Ecto neural progenitor cell (in vitro differentiated cells): ENCODE results near the gene CADM3.

ENCODE experiments used
- DNase-seq: peaks from one replicate; pipeline ENCODE4 v3.0.0-alpha.2; 2018; ENCODE audit warnings: low spot score

Gene CADM3

DNA sequence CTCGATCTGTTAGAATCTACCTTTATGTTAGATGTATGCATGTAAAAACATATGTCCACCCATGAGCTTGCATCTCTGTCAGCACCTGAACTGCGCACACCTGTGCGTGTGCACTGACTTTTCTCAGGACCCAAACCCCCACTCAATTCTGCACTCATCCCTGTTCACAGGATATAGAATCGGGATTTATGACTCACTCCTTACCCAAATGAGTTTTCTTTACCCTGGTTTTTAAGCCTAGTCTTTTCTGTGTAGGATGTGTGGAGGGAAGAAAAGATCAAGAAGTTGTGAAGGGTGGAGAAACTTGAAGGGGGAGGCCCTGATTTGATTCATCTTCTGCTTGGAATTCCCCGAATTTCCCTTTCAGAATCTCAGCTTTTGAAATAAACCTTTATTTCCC, 35.7 kb downstream of the CADM3 start:
- no peak for DNase-seq

DNA sequence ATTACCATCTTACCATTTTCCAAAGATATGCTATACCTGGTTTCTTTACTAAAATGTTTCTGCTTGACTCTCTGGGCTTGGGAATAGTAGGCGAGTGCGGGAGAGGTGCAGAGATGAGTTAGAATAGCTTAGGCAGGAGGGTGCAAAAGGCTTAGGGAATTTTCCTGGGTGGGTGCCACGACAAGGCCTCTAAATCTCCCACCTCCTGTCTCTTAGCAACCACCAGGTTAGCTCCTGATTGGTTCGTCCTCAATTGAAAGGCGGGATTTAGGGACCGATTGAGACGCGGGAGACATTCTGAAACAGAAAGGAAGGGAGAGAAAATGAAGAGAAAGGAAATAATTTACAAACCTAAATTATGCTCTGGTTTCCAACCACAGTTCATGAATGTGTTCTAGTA, 36.4 kb downstream of the CADM3 start:
- DNase-seq, result no peak

DNA sequence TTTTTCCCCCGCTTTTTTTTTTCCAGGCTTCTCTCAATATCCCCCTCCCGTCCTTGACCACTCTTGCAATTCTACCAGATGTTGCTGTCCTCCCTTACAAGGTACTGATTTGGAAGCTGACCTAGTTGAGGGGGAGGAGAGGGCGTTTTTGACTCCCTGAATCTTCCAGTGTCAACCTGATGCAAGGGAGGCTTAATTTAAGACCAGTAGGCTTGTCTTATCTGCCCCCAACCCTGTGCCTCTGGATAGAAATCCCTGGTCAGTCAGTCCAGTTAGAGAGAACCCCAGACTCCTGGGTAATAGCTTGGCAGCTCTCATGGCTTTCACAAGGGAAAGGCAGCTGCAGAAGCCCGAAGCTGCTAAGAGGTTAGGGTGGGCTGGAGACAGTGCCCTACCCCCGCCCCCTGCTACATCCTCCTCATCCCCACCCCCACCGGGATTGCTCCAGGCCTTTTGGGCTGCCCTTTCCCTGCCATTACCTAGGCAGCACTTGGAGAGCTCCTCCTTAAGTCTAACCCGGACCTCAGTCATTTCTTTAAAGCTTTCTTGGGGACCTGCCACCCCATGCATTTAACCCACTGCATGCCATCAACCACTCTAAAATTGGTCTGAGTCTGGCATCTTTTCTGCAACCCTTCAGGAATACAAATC, 36.9 kb downstream of the CADM3 start:
- no peak for DNase-seq

DNA sequence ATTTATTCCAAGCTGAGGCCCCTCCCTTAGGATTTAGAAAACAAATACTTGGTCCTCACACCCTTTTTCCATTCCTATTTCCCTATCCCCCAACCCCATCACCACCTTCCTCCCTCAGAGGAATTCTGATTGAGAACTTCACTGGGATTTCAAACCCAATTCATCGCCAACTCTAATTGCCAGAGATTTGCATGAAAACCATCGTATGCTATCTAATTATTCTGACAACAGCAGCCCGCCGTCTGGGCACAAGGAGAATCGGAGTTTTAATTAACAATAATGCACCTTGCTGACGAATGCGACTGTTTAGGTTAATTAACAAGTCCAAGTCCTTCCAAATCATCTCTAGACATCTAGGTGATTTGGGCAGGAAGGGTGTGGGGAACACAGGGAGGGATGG, 37.6 kb downstream of the CADM3 start:
- no peak for DNase-seq

DNA sequence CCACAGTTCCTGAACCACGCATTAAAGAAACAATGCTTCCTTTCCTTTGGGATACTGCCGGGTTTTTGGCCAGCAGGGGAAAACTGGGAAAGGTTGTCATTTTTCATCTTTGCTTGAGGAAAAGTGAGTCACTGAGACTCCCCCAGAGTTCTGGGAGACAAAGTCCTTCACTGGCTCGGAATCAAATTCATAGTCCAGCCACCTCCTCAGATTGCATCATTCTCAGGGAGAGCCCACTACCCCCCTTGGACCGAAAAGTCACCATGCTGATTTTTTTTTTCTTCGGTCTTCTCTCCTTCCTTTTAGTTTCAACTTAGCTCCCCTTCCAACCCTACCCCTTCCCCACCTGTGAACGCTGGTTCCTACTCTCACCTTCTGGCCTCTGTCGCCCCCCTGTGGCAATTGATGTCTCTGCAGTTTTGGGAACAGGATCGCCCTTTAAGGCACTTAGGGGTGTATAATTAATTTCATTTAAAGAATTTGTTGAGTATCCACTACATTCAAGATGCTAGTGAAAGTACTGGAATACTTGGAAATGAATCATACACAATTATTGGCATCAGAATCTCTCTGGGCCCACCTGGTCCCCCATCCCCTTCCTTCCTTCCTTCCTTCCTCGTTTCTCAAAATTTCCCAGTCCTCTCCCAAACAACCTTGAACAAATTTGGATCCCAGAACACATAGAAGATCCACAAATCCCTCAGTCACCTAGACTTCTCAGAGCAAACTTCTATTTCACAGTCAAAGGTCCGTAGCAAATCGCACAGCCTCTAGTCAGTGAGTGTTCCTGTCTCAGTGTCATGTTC, 40.1 kb downstream of the CADM3 start:
- DNase-seq, result peak; percentile 66

DNA sequence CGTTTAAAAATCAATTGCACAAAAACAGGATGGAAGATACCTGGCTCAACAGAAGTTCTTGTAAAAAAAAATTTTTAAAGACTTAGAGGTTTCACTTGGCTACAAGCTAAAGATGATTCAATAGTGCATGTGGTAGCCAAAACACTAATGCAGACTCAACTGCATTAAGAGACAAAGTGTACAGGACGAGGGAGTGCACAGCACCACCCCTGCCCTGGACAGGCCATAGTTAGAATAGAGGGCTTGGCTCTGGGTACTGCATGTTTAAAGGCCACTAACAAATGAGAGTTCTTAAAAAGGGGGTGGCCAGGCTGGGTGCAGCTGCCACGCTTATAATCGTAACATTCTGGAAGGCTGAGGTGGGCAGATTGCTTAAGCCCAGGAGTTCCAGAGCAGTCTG, 41.2 kb downstream of the CADM3 start:
- no peak for DNase-seq

DNA sequence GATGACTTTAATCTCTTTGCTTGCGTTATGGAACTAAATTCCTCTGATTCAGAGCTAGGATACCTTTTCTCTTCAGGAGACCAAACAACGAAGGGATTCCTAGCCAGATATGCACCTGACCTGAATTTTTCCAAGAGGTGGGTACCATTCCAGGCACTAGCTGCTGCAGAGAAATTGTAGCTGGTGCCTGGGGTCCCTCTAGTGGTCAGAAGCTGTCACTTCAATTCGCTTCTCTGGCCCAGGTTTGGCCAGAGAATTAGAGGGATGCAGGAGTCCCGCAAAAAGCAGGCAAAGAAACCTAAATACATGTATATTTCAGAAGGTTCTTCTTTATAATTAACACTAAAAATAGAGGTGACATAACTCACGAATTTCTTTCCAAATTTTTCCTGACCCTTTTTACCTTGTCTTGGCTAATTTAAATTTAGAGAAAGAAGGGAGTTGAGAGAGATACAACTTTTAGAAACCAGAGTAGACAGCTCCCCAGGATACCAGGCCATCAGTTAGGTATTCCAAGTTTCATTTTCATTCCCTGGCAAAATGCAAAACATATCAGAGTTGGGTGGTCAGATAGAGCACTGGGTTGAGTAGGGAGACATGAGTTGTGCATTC, 42.8 kb downstream of the CADM3 start:
- no peak for DNase-seq

DNA sequence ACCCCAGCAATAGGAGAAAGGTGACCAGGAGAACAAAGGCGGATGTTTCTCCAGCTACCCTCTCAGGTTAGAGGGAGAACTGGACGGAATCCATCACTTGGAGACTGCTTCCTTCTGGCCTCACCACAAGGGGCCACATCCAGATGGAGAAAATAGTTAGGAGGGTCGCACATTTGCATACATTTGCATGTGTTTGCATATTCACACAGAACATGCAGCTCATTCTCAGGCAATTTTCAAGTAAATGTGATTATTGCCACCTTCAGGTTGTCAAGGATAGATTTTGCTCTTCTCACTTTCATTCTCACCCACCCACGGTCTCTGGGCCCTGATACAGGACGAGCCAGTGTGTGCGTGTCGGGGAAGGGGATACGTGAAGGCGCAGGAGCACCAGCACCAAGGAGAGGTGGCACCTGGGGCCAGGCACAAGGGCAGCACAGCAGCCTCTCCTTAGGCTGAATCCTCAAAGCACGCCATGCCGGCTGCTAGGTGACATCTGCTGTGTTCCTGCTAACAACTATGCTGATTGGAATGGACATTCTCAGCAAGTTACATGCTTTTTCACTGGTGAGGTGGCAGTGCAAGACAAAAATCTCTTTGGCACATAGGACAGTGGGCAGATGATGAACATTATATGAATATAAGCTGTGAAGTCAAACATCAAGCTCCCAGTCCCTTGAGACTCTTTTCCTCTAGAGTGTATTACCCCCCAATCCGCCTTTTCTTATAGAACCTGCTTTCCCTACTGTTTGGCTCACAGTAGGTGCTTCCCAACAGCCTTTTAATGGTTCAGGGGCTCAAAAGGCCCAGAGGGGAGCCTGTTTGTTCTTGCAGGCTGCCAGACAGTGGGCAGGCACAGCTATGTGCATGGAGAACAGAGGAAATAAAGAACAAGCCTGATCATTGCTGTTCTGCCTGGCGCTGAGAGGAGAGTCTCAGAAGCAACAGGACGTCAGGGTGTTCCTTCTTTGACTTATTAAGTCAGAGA, 47.5 kb downstream of the CADM3 start:
- DNase-seq, result no peak

DNA sequence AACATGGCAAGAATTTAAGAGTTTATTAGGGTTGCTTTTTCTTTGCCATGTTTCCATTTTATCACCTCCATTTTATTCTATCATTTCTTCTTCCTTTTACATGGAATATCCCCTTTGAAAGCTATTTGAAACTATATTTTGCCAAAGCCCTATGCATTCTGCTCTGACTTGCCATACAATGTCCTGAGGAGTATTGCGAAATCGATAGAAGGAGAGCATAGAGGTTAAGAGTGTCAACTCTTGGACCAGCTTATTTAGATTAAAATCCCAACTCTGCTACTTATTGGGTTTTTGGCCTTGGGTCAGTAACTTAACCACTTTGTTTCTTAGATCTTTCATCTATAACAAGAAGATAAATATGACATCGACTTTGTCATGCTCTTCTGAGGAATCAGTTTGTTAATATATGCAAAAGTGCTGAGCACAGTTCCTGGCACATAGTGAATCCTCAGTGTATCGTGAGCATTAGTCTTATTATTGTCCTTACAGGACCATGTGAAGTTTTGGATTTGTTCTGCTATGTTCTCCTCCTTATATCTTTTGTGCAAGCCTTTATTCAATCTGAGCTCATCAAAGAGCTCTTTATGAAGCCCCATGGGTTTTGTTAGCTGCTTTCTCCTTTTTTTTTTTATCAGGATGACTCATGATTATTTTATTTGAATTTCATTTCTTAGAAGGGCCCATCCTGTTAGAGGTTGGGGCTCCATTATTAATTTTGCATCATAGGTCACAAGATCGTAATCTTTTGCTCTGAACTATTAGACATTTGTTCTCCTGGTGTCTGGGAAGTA, 50.9 kb downstream of the CADM3 start:
- DNase-seq, result no peak

DNA sequence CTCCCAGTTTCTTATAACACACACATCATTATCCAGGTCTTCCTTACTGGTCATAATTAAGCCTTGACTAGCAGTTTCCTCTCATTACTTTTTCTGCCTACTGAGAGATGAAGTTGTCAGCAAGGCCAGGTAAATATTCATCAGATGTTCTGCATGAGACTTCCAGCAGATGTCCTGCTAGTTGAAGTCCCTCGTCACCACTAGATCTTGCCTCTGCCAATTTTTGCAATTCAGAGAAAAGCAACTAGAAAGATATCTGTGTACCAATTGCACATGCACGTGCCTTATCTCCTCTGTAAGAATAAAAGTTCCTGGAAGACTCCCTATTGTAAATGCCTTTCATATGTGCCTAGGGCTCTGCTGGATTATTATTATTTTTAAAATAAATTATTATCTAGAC, 51.6 kb downstream of the CADM3 start:
- DNase-seq, result no peak

DNA sequence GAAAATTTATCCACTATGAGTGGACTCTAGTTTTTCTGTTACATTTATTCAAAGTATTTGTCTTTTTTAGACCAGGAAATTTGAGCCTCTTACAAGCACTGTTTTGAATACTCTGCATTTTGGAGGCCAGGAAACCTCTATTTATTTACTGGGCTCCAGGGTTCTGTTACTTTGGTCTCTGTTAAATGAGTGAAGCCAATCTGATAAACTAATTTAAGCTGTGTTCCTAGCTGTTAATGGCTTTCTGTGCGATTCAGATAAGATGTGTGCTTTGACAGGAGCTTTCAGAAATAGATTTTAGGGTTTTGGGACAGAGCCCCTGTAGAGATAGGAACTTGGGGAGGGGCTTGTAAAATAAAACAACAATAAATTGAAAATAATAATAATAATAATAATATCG, 57.1 kb downstream of the CADM3 start:
- no peak for DNase-seq

DNA sequence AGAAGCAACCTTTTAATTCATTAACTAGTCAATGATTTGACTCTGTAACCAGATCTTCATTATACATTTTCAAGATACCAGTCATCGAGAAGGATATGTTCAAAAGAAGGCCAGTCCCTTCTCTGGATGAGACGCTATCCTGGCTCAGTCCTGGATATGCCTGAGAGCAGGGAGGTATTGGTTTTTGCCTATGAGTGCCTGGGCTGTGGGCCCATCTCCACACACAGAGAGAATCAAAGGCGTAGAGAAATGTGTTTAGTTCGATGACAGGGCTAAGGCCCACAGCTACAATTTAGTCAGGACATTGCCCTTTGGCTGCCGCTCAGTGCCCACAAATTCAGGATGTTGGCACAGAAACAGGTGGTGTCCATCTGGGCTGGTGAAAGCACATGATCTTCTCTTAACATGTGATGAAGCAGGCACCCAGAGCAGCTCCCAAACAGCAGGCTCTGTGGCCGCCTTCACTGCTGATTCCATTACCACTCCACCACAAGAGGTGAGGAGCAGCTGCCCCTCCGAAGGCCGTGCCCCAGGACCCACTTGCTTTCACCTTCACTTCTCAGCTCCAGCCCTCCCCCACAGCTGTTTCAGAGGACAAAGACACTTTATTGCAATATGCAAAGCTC, 58.0 kb downstream of the CADM3 start:
- no peak for DNase-seq

DNA sequence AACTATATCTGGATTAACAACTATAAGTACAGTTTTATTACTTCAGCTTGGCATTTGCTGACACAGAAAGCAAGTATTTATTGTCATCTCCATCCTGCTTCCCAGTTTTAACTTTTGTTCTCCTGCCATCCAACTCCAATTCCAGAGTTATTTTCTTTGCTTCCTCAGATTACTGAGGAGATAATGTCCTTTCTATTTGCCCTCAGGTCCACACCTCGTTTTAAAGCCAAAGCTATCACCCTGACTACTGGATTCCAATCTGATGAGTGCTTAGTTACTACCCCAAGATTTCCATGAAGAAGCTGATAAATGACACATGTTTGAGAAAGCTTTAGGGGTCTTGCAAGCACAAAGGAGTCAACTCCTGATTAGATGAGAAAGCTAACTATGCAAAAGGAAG, 58.5 kb downstream of the CADM3 start:
- DNase-seq, result no peak

DNA sequence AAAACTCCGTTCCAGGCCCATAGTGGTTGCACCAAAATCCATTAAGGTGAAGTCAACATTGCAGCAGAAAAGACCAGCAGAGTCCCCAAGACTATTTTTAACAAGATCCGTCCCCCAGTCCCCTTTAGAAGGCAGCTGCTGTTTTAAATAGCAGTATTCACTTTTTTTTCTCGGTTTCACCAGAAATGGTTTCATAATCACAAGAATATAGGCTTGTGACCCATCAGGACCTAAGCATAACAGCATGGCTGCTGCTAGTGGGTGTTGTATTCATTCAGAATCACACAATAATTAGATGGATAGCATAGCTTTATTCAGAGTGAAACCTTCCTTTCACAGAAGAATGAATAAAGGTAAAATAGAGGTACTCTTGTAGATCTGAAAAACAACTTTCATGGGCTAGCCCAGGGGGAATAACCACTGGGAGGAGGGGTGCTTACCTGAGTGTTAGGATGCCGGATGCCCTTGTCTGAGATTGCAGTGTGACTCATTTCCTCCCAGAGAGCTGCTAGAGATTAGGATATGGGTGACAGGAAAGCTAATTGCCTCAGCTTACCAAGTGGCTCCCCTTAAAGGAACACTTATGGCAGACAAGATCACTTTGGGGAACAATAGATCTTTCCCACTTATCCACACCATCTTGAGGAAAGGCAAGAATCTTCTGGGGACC, 68.3 kb downstream of the CADM3 start:
- no peak for DNase-seq

DNA sequence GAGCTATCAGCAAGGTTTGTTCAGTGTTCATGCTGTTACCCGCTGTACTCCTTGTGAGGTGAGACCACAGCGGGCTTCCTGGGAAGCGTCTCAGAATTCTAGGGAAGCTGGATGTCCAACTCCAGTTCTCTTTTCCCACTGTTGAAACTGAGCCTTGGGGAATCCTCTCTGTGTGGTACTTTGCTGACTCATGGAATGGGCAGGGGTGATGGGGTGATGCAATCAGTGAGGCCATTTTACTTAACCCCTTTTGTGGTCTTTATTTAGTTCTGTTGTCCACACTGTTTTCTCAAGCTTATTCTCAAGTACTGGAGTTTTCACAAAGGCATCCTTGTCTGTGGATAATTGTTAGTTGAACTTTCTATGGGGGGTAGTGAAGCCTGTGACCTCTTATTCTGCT, 75.9 kb downstream of the CADM3 start:
- no peak for DNase-seq

DNA sequence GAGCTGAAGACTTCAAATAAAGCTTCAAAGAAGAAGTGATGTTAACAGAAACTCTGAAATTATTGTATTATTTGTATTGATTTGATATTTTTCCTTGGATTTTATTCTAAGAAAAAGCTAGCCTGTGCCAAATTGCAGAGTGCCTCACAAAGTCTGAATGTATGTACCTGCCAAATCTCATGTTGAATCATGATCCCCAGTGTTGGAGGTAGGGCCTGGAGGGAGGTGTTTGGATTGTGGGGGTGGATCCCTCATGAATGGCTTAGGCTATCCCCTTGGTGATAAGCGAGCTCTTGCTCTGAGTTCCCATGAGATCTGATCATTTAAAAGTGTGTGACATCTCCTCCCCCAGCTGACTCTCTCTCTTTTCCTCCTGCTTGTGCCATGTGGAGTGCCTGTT, 76.9 kb downstream of the CADM3 start:
- DNase-seq, result no peak

DNA sequence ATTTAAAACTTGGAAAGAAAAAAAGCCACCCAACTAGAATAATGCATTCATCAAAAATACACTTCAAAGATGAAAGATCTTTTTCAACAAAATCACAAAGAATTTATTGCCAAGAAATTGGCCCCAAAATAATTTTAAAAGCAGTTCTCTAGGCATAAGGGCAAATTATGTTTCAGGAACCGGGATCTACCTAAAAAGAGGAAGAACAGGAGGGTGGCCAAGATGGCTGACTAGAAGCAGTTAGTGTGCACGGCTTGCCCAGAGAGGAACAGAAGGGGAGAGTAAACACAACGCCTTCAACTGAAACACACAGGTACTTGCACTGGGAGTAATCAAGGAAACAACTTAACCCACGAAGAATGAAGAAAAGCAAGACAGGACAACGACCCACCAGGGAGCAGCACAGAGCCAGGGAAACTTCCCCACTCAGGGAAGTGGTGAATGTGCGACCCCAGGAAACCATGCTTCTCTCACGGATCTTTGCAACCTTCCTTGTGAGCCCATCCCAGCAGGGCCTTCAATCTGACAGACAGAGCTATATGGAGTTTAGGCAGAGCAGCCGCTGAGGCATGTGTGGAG, 79.3 kb downstream of the CADM3 start:
- no peak for DNase-seq
